Neural progenitor cell (in vitro differentiated cells): Measurements from ENCODE around the gene JOSD2.

Experiments
- EZH2 ChIP-seq: fragments of 200-600 bp; sonication (generic); IDR thresholded peaks from 2 replicates; pipeline ENCODE4 v1.6.1; 2017; ENCODE audit warnings: antibody characterized with exemption, mild to moderate bottlenecking, moderate library complexity
- EZH2phosphoT487 ChIP-seq: fragments of 200-600 bp; sonication (generic); IDR thresholded peaks from 2 replicates; pipeline ENCODE4 v1.6.1; 2017; ENCODE audit warnings: antibody characterized with exemption
- TF ChIP-seq, protein P1 (sequence below): fragments of 200-600 bp; sonication (generic); IDR thresholded peaks from 2 replicates; pipeline ENCODE4 v1.5.1; 2017; ENCODE audit warnings: antibody characterized with exemption, mild to moderate bottlenecking

GRCh38 chr19:50520822-50521465 lies 10.0 kb upstream of the JOSD2 start:
- TF ChIP-seq, protein P1, sequence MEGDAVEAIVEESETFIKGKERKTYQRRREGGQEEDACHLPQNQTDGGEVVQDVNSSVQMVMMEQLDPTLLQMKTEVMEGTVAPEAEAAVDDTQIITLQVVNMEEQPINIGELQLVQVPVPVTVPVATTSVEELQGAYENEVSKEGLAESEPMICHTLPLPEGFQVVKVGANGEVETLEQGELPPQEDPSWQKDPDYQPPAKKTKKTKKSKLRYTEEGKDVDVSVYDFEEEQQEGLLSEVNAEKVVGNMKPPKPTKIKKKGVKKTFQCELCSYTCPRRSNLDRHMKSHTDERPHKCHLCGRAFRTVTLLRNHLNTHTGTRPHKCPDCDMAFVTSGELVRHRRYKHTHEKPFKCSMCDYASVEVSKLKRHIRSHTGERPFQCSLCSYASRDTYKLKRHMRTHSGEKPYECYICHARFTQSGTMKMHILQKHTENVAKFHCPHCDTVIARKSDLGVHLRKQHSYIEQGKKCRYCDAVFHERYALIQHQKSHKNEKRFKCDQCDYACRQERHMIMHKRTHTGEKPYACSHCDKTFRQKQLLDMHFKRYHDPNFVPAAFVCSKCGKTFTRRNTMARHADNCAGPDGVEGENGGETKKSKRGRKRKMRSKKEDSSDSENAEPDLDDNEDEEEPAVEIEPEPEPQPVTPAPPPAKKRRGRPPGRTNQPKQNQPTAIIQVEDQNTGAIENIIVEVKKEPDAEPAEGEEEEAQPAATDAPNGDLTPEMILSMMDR, result no peak
- no peak for TF ChIP-seq EZH2
- no peak for TF ChIP-seq EZH2phosphoT487
